A673 (cell line): Measurements from ENCODE around the gene ERP27.

ENCODE experiments used
- CTCF ChIP-seq: fragments of 300-800, 200-600 bp; sonication (generic); conservative IDR thresholded peaks from 2 replicates; pipeline ENCODE4 v1.5.1; 2017; ENCODE audit warnings: low read depth, mild to moderate bottlenecking, antibody characterized with exemption, low read length, moderate library complexity, mixed read lengths
- EZH2 ChIP-seq: fragments of 200-600 bp; sonication (generic); IDR thresholded peaks from 2 replicates; pipeline ENCODE4 v1.6.1; 2017; ENCODE audit warnings: borderline replicate concordance, low read depth, mild to moderate bottlenecking, mixed read lengths, antibody characterized with exemption, low read length; ENCODE audit not compliant: poor library complexity, severe bottlenecking

- TF ChIP-seq CTCF: peak; percentile 50
- TF ChIP-seq EZH2: no peak
Observed at GRCh38 chr12:14892726-14893505, 45.4 kb downstream of the ERP27 start.
